Measurements from ENCODE around the gene MEG3. TPM values are rescaled to one million over a fixed set of nuclear protein-coding genes. Genes with fewer than 3 reads are reported as not detected.

MEG3 gene
- total RNA-seq (2022; extraction: Qiagen RNA extraction; ENCODE audit: low read depth) = 51.9 to 85.3 TPM (median 73.9 TPM) in 5 replicates

DNA sequence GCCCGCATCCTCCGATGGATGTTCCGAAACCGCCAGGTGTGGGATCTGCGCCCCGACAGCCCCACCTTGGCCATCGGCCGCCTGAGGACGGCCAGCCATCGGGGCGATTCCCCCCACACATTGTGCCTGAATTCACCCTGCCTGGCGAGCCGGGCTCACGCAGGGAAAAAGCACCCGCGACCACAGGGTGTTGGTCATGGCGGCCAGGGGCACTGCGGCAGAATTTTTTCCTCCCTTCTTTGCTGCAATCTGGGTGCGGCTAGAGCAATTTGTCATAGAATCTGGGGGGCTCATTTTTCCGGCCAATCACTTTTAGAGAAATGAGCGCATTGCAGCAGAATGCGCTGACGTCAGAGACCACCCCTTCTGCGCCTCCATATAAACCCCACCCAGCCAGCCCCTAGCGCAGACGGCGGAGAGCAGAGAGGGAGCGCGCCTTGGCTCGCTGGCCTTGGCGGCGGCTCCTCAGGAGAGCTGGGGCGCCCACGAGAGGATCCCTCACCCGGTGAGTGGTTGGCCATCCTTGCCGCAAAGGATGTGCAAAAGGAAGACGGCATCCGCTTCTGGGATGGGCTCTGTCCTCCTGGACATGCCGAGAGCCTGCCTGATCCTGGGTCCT, at the start of gene MEG3:
Gene MEG3, plus strand, starts transcription at position 406 of the 619 bp plus-strand sequence.

DNA sequence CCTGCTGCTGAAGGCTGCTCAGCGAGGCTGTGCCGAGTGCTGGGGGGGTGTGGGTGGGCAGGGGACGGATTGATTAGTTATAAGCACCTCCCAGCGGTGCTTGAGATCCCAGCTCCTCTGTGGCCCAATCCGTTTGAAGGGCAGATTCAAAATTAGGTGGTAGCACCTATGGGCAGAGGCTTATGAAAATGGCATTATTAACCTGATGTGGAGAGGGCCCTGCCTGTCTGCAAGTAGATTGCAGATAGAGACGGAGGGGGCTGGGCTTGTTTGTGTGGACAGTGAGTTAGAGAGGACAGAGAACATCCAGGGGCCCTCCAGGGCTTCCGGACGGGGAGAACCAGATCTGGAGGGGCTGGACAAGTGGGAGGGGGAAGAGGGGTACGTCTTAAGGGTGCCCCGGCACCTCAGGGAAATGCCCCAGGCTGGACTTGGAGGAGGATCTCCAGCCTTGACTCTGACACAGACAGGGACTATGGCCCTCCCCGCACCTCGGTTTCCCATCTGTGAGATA, 77.8 kb downstream of the MEG3 start, which contains the start of gene RTL1:
Gene RTL1, minus strand, starts transcription at position 51 of the 514 bp plus-strand sequence. CDS start 18,934 bp downstream, outside the sequence.

Other genes starting within 250 kb of the MEG3 start
- 8.2 to 13.7 TPM (median 10.0 TPM) in 5 replicates for gene BEGAIN, start 238.7 kb upstream of the MEG3 start, total RNA-seq (2022; extraction: Qiagen RNA extraction; ENCODE audit: low read depth)
- 0.11 to 0.80 TPM (median 0.36 TPM) in 5 replicates for gene DLK1, start 99.2 kb upstream of the MEG3 start, total RNA-seq (2022; extraction: Qiagen RNA extraction; ENCODE audit: low read depth)
- 0.33 to 0.38 TPM (median 0.35 TPM) in 5 replicates for gene RTL1, start 77.6 kb downstream of the MEG3 start, total RNA-seq (2022; extraction: Qiagen RNA extraction; ENCODE audit: low read depth)

Measured in A549 treated with DMSO at 1 μM for 4 hours (cell line).